ENCODE measurements around the gene SFSWAP. TPM values are rescaled to one million over a fixed set of nuclear protein-coding genes. Genes with fewer than 3 reads are reported as not detected.

SFSWAP gene
- total RNA-seq, 1 donor from 2014 or later, result 46.9 TPM

- Histone ChIP-seq H3K4me3 (no peak overlapping the region), H3K27me3 (ENCODE audit: low read depth) (no peaks in the 10 kb centered on the region), H3K9me3 (no peaks in the 10 kb centered on the region), H3K36me3 (peaks cover 96% of the 10 kb centered on the region), H3K4me1 (no peaks in the 10 kb centered on the region), H3K27ac (no peak overlapping the region)
- intact Hi-C loops (cut with DNase I), result no loop called here
- TF ChIP-seq, protein P1, sequence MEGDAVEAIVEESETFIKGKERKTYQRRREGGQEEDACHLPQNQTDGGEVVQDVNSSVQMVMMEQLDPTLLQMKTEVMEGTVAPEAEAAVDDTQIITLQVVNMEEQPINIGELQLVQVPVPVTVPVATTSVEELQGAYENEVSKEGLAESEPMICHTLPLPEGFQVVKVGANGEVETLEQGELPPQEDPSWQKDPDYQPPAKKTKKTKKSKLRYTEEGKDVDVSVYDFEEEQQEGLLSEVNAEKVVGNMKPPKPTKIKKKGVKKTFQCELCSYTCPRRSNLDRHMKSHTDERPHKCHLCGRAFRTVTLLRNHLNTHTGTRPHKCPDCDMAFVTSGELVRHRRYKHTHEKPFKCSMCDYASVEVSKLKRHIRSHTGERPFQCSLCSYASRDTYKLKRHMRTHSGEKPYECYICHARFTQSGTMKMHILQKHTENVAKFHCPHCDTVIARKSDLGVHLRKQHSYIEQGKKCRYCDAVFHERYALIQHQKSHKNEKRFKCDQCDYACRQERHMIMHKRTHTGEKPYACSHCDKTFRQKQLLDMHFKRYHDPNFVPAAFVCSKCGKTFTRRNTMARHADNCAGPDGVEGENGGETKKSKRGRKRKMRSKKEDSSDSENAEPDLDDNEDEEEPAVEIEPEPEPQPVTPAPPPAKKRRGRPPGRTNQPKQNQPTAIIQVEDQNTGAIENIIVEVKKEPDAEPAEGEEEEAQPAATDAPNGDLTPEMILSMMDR (IDR thresholded peaks at IDR 0.05), result no peak
- ATAC-seq (no peak), DNase-seq (no peak)
Observed at GRCh38 chr12:131749618-131750315, 38.9 kb downstream of the SFSWAP start.

DNA sequence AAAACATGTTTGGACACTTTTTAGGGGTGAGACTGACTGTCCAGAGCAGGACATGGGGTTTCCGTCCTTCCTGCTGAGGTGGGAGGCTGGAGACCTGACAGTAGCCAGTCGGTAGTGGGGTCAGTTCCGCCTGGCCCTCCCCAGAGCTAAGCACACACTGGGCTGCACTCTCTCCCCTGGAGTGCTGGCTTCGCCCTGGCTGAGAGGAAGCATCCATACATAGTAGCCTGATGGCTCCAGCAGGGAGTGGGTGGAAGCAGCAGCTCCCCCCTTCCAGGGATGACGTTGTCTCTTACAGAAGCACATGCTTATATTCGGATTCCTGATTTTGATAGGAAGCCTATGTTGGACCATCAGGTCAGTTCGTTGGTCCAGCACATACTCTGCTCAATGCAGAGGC lies 40.4 kb downstream of the SFSWAP start:
- H3K27ac ChIP-seq, result no peak overlapping the region
- DNase-seq (no peak), ATAC-seq (no peak)
- H3K9me3 ChIP-seq, result no peaks in the 10 kb centered on the region
- H3K4me1 ChIP-seq, result no peaks in the 10 kb centered on the region
- TF ChIP-seq, protein P1 (IDR thresholded peaks at IDR 0.05), result no peak
- no peaks in the 10 kb centered on the region for H3K27me3 ChIP-seq (ENCODE audit: low read depth)
- intact Hi-C loops (cut with DNase I), result no loop called here
- H3K4me3 ChIP-seq, result no peak overlapping the region
- H3K36me3 ChIP-seq, result peaks cover 96% of the 10 kb centered on the region

DNA sequence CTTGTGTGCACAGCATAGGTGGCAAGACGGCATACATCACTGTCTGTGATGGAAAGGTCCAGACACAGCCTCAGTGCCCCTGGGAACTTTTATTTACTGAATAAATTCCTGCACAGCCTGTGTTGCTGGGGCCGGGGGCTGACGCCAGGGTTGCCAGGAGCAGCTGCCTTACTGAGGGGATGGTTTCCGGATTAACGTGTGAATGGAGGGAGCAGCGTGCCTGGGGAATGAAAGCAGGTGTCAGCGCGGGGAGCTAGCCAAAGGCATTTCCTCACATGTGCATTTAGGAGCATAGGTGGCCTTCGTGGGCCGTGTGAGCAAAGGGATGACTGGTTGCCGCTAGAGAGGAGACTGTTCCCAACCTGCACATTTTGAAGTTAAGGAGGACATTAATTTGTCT lies 41.6 kb downstream of the SFSWAP start:
- H3K27ac ChIP-seq, result no peak overlapping the region
- no peak overlapping the region for H3K4me3 ChIP-seq
- no peak for DNase-seq
- no peak for ATAC-seq
- H3K27me3 ChIP-seq (ENCODE audit: low read depth), result no peaks in the 10 kb centered on the region
- intact Hi-C loops (cut with DNase I), result no loop called here
- no peaks in the 10 kb centered on the region for H3K4me1 ChIP-seq
- peaks cover 96% of the 10 kb centered on the region for H3K36me3 ChIP-seq
- no peaks in the 10 kb centered on the region for H3K9me3 ChIP-seq
- TF ChIP-seq, protein P1 (IDR thresholded peaks at IDR 0.05), result no peak

GRCh38 chr12:131753005-131753404 lies 42.1 kb downstream of the SFSWAP start:
- Histone ChIP-seq H3K36me3 (peaks cover 96% of the 10 kb centered on the region), H3K4me1 (no peaks in the 10 kb centered on the region), H3K27me3 (ENCODE audit: low read depth) (no peaks in the 10 kb centered on the region), H3K27ac (no peak overlapping the region), H3K4me3 (no peak overlapping the region), H3K9me3 (no peaks in the 10 kb centered on the region)
- TF ChIP-seq, protein P1 (IDR thresholded peaks at IDR 0.05), result no peak
- DNase-seq (no peak), ATAC-seq (no peak)
- intact Hi-C loops (cut with DNase I), result no loop called here

GRCh38 chr12:131753757-131754156 lies 42.9 kb downstream of the SFSWAP start:
- intact Hi-C loops (cut with DNase I), result no loop called here
- ATAC-seq (no peak), DNase-seq (no peak)
- H3K27ac ChIP-seq, result no peak overlapping the region
- H3K27me3 ChIP-seq (ENCODE audit: low read depth), result no peaks in the 10 kb centered on the region
- no peaks in the 10 kb centered on the region for H3K4me1 ChIP-seq
- peaks cover 96% of the 10 kb centered on the region for H3K36me3 ChIP-seq
- TF ChIP-seq, protein P1 (IDR thresholded peaks at IDR 0.05), result no peak
- H3K4me3 ChIP-seq, result no peak overlapping the region
- no peaks in the 10 kb centered on the region for H3K9me3 ChIP-seq
